H1 (cell line): ENCODE data around the gene ZP2. TPM values are rescaled to one million over a fixed set of nuclear protein-coding genes. Genes with fewer than 3 reads are reported as not detected.

ENCODE experiments used
- CTCF ChIA-PET: fragments of 300-600 bp; sonication (Branson Sonifier 250); formaldehyde crosslinking; loops from one replicate; lab custom pipeline; 2021; ENCODE audit not compliant: partially characterized antibody; lab: Charles Lee
- POLR2A ChIA-PET: fragments of 300-600 bp; sonication (Branson Sonifier 250); formaldehyde crosslinking; loops from one replicate; lab custom pipeline; 2021; ENCODE audit warnings: inconsistent platforms; ENCODE audit not compliant: partially characterized antibody; lab: Charles Lee
- DNase-seq, 2 experiments: peaks; one replicate each; pipeline versions ENCODE4 v3.0.0 to v3.0.0-alpha.2; 2010 to 2022; ENCODE audit warnings: low spot score in 2 of 2, low read depth in 1 of 2, mixed read lengths in 1 of 2
- FAIRE-seq: peaks from 2 replicates; lab custom pipeline; 2011; peaks lifted over from hg19 to GRCh38; lab: Jason Lieb, UNC
- H2AFZ ChIP-seq: 2 replicates; pipeline ENCODE4 v1.8.1; 2012; ENCODE audit warnings: low read length, inconsistent platforms
- H2AK5ac ChIP-seq: 2 replicates; pipeline ENCODE4 v1.6.1; 2013; ENCODE audit warnings: low read depth, low read length
- H2BK120ac ChIP-seq: replicated peaks from 2 replicates; pipeline ENCODE3; 2013; ENCODE audit warnings: low read depth, low read length, inconsistent platforms
- H2BK12ac ChIP-seq: 2 replicates; pipeline ENCODE4 v1.6.1; 2013; ENCODE audit warnings: low read depth, low read length
- H2BK15ac ChIP-seq: 2 replicates; pipeline ENCODE4 v1.6.1; 2013; ENCODE audit warnings: low read length
- H2BK20ac ChIP-seq: 2 replicates; pipeline ENCODE4 v1.6.1; 2013; ENCODE audit warnings: low read length
- H2BK5ac ChIP-seq: 2 replicates; pipeline ENCODE4 v1.6.1; 2013; ENCODE audit warnings: low read depth, low read length
- H3K14ac ChIP-seq: 2 replicates; pipeline ENCODE4 v1.6.1; 2013; ENCODE audit warnings: inconsistent platforms; ENCODE audit not compliant: insufficient read length
- H3K18ac ChIP-seq: 2 replicates; pipeline ENCODE4 v1.6.1; 2013; ENCODE audit warnings: low read length; ENCODE audit errors: extremely low read depth
- H3K23ac ChIP-seq: 2 replicates; pipeline ENCODE4 v1.6.1; 2013; ENCODE audit warnings: inconsistent platforms; ENCODE audit not compliant: insufficient read length
- H3K23me2 ChIP-seq: 2 replicates; pipeline ENCODE4 v1.6.1; 2013; ENCODE audit warnings: low read depth, low read length
- H3K27ac ChIP-seq: 2 replicates; pipeline ENCODE4 v1.6.1; 2011; ENCODE audit warnings: low read depth, low read length, inconsistent platforms
- H3K27me3 ChIP-seq, 4 experiments: replicated peaks in 1 of 4; 1 replicate in 1 of 4; 2 replicates in 3 of 4; pipeline versions ENCODE4 v1.6.1 to v1.8.1; 2011 to 2013; ENCODE audit warnings: low read length in 3 of 4, mild to moderate bottlenecking in 3 of 4, inconsistent platforms in 2 of 4, mixed read lengths in 2 of 4, moderate library complexity in 1 of 4; ENCODE audit not compliant: control insufficient read depth in 3 of 4, insufficient read depth in 3 of 4; ENCODE audit errors: extremely low read depth in 1 of 4
- H3K36me3 ChIP-seq, 4 experiments: 2 replicates each; pipeline versions ENCODE4 v1.6.1 to v1.8.1; 2011 to 2013; ENCODE audit warnings: mild to moderate bottlenecking in 4 of 4, low read length in 3 of 4, moderate library complexity in 2 of 4, control low read depth in 1 of 4, inconsistent platforms in 1 of 4; ENCODE audit not compliant: insufficient read depth in 4 of 4, control insufficient read depth in 2 of 4
- H3K4ac ChIP-seq: replicated peaks from 2 replicates; pipeline ENCODE3; 2013; ENCODE audit warnings: low read length, low read depth, mixed read lengths, inconsistent platforms; ENCODE audit not compliant: insufficient read length
- H3K4me1 ChIP-seq, 4 experiments: replicated peaks in 1 of 4; 1 replicate in 1 of 4; 2 replicates in 3 of 4; pipeline versions ENCODE4 v1.6.1 to v1.8.1; 2011 to 2013; ENCODE audit warnings: low read length in 3 of 4, inconsistent platforms in 2 of 4, mixed read lengths in 1 of 4; ENCODE audit not compliant: insufficient read depth in 4 of 4, control insufficient read depth in 3 of 4
- H3K4me2 ChIP-seq, 2 experiments: 2 replicates each; pipeline versions ENCODE4 v1.6.1 to v1.8.1; 2011 to 2013; ENCODE audit warnings: low read depth in 2 of 2, low read length in 2 of 2, control low read depth in 1 of 2, inconsistent platforms in 1 of 2, mild to moderate bottlenecking in 1 of 2; ENCODE audit not compliant: insufficient read depth in 1 of 2
- H3K4me3 ChIP-seq, 4 experiments: fragments of 200-600, 300-600 bp in 1 of 4; sonication (generic), shearing (Covaris generic), sonication (Bioruptor Twin) in 1 of 4; 2 replicates each; pipeline versions ENCODE4 v1.5.1 to v1.8.1; 2011 to 2016; ENCODE audit warnings: low read length in 4 of 4, low read depth in 3 of 4, control low read depth in 2 of 4, inconsistent platforms in 2 of 4, mild to moderate bottlenecking in 2 of 4, mixed read lengths in 1 of 4, moderate library complexity in 1 of 4; ENCODE audit not compliant: insufficient read depth in 2 of 4; ENCODE audit errors: extremely low read depth in 1 of 4
- H3K56ac ChIP-seq: replicated peaks from 2 replicates; pipeline ENCODE3; 2013; ENCODE audit warnings: low read depth, mild to moderate bottlenecking, mixed read lengths, low read length, inconsistent platforms; ENCODE audit not compliant: insufficient read length
- H3K79me1 ChIP-seq: 2 replicates; pipeline ENCODE4 v1.6.1; 2013; ENCODE audit warnings: low read depth, low read length, control low read depth
- H3K79me2 ChIP-seq, 2 experiments: 2 replicates each; pipeline versions ENCODE4 v1.6.1 to v1.8.1; 2012 to 2013; ENCODE audit warnings: low read length in 2 of 2, mild to moderate bottlenecking in 2 of 2, inconsistent platforms in 1 of 2; ENCODE audit not compliant: insufficient read depth in 2 of 2, control insufficient read depth in 1 of 2
- H3K9ac ChIP-seq, 4 experiments: replicated peaks in 1 of 4; 1 replicate in 1 of 4; 2 replicates in 3 of 4; pipeline versions ENCODE4 v1.6.1 to v1.8.1; 2011 to 2013; ENCODE audit warnings: low read depth in 3 of 4, low read length in 3 of 4, control low read depth in 2 of 4, mild to moderate bottlenecking in 2 of 4, moderate library complexity in 2 of 4, inconsistent platforms in 1 of 4; ENCODE audit errors: extremely low read depth in 1 of 4
- H3K9me3 ChIP-seq, 2 experiments: 2 replicates each; pipeline versions ENCODE4 v1.6.1 to v1.8.1; 2012 to 2013; ENCODE audit warnings: mild to moderate bottlenecking in 2 of 2, moderate library complexity in 2 of 2, control low read depth in 1 of 2, inconsistent platforms in 1 of 2, low read depth in 1 of 2, low read length in 1 of 2, mixed read lengths in 1 of 2; ENCODE audit not compliant: insufficient read depth in 2 of 2
- H4K20me1 ChIP-seq, 2 experiments: replicated peaks in 1 of 2; 2 replicates each; pipeline versions ENCODE3 to v1.8.1; 2011 to 2013; ENCODE audit warnings: inconsistent platforms in 2 of 2, low read length in 2 of 2, mild to moderate bottlenecking in 1 of 2; ENCODE audit not compliant: insufficient read depth in 2 of 2, control insufficient read depth in 1 of 2
- H4K5ac ChIP-seq: 2 replicates; pipeline ENCODE4 v1.6.1; 2013; ENCODE audit warnings: low read length, low read depth, mixed read lengths, inconsistent platforms; ENCODE audit not compliant: insufficient read length
- H4K8ac ChIP-seq: 2 replicates; pipeline ENCODE4 v1.8.0; 2013; ENCODE audit warnings: mild to moderate bottlenecking, moderate library complexity, low read length, inconsistent platforms; ENCODE audit not compliant: insufficient read depth; ENCODE audit errors: extremely low read depth
- H4K91ac ChIP-seq: replicated peaks from 2 replicates; pipeline ENCODE3; 2013; ENCODE audit warnings: low read length, mixed read lengths, inconsistent platforms; ENCODE audit not compliant: insufficient read length
- WGBS, 2 experiments: shearing (Covaris generic) in 1 of 2; methylation state at CpG; one replicate each; pipeline versions ENCODE4 v1.1.6 to v1.1.7; 2013 to 2015; ENCODE audit warnings: low lambda C conversion rate in 2 of 2, mixed read lengths in 2 of 2, inconsistent platforms in 1 of 2, low coverage in 1 of 2, missing lambda C conversion rate in 1 of 2; ENCODE audit not compliant: insufficient replicate concordance in 2 of 2, insufficient coverage in 1 of 2, insufficient read length in 1 of 2; ENCODE audit errors: extremely low coverage in 1 of 2, missing lambda C conversion rate in 1 of 2; 5-methylcytosine and 5-hydroxymethylcytosine counted together
- polyA plus RNA-seq, 7 experiments: library from polyadenylated mRNA; depleted of rRNA in 3 of 7; stranded (reverse) in 5 of 7; unstranded in 2 of 7; fragments of >200 nt in 5 of 7; fragments of 200-250 nt in 2 of 7; gene quantifications; 1 replicate in 5 of 7; 2 replicates in 1 of 7; 4 replicates in 1 of 7; pipeline versions ENCODE4 v1.2.1 to v1.2.3, GENCODE V29; 2011 to 2013; ENCODE audit warnings: missing spikeins in 2 of 7, mixed read lengths in 2 of 7
- total RNA-seq: library from RNA; stranded (reverse); fragmentation: NEBNext Ultra II Directional; extraction: Animal tissue kit (Norgen Biotek cat#: 25700); gene quantifications from 2 replicates; pipeline ENCODE4 v1.2.1, GENCODE V29; 2021

ZP2 gene
- total and polyA plus RNA-seq, 2 of the 8 experiments (the other 6 are each of a cell fraction or from before 2014, with no cell fraction given), result not detected

DNA sequence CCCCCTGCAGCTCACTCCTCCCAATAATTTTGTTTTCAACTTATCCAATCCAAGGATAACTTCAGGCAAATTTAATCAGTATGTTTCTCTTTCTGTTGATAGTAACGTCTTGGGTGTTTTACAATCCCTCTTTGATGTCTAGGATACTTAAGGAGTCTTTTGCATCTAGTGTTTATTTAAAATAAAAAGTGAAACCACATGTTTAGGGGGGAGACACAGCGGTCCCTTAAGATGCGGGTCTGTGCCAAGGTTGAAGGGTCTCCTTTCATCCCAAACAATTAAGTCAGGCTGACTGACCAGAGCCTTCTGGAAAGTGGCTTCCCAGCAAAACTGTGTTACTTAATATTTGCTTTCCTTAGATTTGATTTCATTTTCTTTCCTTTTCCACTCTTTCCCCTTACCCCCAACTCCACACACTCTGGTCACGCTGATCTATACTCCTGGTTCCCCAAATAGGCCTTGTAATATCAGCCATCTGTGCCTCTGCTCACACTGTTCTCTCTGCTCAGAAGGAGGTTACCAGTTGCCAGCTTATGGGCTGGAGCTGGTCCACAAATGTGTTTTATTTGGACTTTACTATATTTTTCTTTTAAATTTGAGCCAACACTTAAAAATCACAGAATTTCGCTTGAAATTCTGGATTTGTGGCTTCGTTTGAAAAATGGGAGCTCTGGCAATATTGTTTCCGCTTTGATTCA, 33.3 kb upstream of the ZP2 start:
- Histone ChIP-seq H2BK5ac (no peak overlapping the region), H2AFZ (0 out of 2 replicates have a peak overlapping the region, but pooled peaks have one; percentile 67), H3K4me1 (no peaks in the 10 kb centered on the region), H3K18ac (no peak overlapping the region), H3K79me1 (no peaks in the 10 kb centered on the region), H2AK5ac (no peak overlapping the region), H2BK12ac (no peak overlapping the region), H2BK15ac (no peak overlapping the region), H3K56ac (no peak overlapping the region), H3K27ac (no peak overlapping the region), H3K23ac (no peak overlapping the region), H4K8ac (no peak overlapping the region), H4K91ac (no peak overlapping the region), H3K27me3 (no peaks in the 10 kb centered on the region), H3K36me3 (no peaks in the 10 kb centered on the region), H3K9me3 (no peaks in the 10 kb centered on the region), H4K20me1 (no peaks in the 10 kb centered on the region), H2BK120ac (no peak overlapping the region), H3K14ac (no peak overlapping the region), H3K4me2 (no peak overlapping the region), H3K9ac (no peak overlapping the region), H3K4ac (no peak overlapping the region), H2BK20ac (no peak overlapping the region), H3K79me2 (no peaks in the 10 kb centered on the region), H3K23me2 (no peaks in the 10 kb centered on the region), H4K5ac (no peak overlapping the region), H3K4me3 (no peak overlapping the region)
- FAIRE-seq (no peak), DNase-seq (peak in 1 of 2 experiments; percentile 8)
- ChIA-PET POLR2A (no interaction called here), CTCF (no interaction called here)
- 92% methylated on average over 7 of the region's 7 CpGs; no CpG with 5 or more reads in 1 of the 2 experiments for WGBS, 2 experiments
